ENCODE data around the gene PASK.

The PASK gene

DNA sequence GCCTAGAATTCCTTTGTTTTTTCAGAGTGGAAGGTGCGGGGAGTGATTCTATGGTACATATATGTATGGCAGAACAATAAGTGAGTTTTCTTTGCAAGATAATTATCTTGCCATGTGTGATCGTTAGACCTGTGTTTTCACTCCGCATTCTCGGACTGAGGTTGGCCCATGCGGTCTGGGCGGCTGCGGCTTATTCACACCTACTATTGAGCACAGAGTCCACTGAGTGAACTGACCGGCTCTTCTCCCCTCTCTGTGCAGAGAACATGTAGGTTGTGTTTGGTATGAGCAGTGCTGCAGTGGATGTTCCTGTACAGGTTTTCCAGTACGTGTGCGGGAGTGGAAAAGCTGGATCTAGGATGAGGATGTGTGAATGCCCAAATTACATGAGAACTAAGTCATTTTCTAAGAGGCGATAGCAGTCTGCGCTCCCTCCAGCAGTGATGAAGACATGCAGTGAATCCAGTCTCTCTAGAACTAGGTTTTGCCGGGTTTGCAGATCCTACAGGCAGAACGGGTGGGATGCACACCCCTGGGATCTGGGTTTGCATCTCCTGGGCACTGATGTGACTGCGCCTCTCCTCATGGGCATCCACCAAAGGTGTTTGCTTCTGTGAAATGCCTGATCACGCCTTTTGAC lies 74.3 kb downstream of the PASK start:
- no peak for DNase-seq

DNA sequence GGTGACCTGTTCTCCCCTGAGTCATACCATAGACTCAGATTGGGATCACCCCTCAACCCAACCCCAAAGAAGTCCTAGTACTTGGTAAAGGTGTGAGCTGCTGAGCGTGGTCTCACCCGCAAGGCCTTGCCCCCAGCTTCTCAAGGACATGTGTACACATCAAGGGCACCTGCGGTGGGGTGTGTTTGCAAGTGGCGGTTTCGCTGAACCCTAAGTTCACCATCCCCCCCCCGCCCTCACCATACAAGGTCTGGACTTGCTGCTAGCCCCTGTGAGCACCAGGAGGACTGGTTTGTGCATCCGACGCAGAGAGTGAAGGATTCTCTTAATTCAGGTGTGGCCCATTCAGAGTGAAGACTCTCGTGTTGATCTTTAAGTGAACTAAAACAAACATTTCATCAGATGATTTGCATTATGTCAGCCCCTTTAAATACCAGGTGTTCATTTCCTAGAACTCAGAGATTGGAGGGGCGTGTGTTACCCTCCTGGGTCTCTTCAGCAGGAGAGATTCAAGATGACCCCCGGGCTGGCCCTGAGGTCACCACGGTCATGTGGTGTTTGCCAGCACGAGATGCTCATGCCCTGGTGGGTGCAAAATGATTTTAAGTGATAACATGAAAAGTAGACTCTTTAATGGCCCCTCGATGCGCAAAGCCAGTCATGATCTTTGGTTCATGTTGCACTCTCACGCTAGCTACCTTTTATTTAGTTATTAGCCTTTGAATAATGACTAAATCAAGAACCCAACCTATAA lies 75.0 kb downstream of the PASK start:
- DNase-seq = no peak

- DNase-seq = no peak
Observed at GRCh38 chr2:241073166-241074064, 75.9 kb downstream of the PASK start.

- DNase-seq = no peak
Observed at GRCh38 chr2:241072553-241073165, 76.6 kb downstream of the PASK start.

GRCh38 chr2:241072151-241072550 lies 77.1 kb downstream of the PASK start:
- DNase-seq = no peak

DNA sequence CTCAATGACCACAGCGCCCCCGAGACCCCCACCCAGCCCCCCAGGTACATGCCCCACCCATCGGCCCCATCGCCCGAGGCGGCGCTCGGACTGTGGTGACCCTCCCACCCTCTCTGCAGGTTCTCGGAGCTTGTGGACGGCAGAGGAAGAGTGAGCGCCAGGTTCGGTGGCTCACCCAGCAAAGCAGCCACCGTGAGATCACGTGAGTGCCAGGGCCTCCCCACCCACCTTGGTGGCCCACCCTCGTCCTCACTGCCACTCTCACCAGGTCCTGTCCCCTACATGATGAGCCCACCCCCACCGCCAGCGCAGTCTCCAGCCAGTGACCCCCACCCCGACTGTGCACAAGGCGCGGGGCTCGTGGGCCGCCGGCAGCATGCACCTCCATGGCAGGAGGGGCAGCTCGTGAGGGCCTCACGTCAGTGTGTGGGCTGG lies 77.6 kb downstream of the PASK start:
- no peak for DNase-seq

DNA sequence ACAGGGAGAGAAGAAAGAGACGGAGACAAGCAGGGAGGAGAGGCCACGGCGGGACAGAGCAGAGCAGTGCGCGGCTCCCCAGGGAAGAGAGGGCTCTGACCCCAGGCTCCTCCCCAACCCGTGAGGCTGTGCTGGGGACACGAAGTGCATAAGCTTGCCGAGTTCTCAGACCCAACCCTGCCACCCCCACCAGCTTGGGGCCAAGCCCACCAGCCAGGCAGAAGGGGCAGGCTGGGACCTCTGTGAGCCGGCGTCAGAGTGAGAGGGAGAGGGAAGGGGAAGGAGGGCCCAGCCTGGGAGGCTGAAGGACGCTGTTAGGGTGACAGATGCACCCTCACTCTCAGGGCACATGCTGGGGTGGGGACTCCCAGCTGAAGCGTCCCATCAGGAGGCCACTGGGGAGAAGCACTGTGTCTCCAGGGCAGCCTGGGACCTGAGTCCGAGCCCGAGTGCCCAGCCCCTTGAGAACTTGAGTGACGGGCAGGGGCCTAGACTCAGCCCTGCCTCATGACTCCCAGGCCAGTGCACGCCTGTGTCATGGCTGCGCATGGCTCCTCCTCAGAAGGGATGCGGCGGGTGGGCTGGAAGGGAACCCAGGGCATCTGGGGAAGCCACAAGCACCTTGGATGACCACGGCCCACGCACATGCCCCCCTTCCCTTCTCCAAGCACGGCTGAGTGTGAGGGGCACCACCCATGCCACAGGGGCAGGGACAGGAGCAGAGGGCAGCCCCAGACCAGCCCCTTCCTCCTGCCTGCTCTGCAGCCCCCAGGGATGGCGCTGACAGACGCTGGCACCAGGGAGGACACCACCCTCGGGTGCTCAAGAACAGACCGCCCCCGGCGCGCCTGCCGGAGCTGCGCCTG lies 78.2 kb downstream of the PASK start:
- no peak for DNase-seq

DNA sequence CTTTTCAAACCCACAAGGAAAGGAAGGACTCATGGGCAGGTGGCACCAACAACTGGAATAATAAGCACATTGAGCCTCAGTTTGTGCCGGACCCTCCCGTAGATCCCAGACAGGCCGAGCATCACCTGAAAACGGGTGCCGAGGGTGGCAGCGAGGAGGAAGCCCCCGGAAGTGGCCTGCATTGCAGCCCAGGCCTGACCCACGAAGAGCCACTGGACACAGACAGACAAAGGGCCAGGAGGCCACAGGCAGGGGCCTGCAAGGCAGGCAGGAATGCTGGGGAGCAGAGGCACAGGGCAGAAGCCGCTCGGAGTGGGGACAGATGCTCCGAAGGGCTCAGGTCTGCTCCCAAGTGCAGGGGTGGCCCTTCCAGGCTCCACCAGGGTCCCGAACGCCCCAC lies 78.9 kb downstream of the PASK start:
- no peak for DNase-seq

DNA sequence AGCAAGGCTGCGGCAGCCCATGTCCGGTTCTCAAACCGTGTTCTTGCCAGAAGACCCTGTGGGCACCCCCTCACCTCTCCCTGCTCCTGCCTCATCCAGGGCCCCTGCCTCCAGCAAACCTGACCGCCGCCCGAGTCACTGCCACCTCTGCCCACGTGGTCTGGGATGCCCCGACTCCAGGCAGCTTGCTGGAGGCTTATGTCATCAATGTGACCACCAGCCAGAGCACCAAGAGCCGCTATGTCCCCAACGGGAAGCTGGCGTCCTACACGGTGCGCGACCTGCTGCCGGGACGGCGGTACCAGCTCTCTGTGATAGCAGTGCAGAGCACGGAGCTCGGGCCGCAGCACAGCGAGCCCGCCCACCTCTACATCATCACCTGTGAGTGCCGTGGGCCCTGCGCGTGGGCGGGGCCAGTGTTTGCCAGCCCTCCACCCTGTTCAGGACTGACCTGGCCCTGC lies 79.4 kb downstream of the PASK start:
- DNase-seq = no peak

DNA sequence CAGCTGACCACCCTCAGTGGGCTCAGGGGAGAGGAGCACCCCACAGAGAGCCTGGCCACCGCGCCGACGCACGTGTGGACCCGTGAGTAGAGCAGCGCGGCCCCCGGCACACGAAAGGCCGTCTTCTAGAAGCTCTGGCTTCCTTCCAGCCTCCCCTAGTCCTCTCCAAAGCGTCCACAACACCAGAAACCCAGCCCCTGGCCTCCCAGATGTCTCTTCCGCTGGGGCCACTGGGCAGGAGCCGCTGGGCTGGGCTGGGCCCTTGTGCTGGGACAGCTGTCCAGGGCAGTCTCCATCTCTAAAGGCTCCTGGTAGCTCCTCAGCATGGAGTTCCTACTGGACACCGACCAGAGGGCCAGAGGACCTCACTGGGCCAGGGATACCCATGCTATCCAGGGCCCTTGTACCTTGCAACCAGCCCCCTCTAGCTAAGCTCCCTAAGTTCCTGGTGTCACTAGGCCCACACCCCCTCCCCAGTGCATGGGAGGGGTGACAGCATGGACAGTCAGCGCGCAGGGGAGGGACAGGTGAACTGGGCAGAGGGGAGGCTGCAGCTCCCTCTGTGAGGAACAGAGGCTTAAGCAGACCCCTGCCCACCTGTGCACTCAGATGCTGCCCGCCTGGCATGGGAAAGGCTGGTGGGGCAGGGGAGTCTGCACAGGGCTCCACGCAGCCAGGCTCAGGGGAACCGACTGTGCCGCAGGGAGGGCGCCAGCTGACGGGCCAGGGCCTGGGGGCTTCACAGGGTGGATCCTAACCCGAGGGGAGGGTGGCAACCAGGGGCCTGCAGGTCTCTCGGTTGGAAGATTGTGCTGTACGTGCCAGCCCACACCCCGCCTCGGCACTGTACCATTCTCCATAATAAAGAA lies 80.1 kb downstream of the PASK start:
- no peak for DNase-seq

DNA sequence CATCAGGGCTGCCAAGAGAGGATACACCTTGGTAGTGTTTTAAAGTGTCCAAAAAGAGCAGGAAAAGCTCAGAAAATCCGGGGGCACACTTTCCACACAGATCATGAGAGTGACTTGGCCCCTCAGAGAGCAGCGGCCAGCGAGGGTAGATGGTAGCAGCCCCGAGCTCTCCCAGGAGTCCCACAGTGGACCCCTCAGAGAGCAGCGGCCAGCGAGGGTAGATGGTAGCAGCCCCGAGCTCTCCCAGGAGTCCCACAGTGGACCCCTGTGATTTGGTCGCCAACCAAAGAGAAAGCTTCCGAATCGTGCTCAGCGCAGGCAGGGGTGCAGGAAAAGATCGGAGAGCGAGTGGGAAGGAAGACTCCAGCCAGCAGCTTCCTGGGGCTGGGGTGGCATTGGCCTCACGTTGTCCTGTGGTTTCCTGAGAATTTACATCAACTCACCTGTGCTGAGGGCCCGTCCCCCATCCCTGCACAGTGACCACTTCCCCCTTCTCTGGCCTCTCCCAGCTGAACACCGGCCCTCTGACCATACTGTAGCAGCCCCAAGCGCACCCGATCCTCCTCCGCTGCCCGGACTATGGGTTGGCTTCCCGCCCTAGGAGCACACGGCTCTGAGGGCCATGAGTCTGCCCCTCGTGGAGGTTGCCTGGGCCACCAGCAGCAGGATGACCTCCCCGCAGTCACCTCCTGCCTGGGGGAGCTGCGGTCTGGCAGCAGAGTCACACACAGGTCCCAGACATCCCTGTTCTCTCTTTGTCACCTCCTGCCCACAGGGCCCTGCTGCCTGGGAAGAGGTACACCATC lies 80.9 kb downstream of the PASK start:
- DNase-seq = no peak

DNA sequence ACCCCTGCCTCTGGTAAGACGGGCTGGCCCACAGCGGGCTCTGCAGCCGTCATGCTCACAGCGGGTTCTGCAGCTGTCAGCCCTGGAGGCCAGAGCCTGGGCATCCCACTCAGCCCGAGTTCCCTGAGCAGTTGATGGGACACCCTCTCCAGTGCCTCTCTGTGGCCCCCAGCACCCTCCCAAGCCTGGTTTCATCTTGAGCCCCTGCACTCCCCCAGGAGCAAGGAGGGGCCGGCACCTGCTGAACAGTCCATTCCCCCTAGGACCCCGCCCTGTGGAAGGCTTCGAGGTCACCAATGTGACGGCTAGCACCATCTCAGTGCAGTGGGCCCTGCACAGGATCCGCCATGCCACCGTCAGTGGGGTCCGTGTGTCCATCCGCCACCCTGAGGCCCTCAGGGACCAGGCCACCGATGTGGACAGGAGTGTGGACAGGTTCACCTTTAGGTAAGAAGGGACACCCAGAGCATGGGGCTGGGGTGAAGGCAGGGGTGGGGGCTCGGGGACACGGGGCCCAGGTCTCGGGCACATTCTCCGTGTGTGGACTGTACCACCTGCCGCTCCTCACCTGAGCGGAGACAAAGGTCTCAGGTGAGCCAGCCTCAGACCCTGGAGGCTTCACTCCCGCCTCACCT lies 81.7 kb downstream of the PASK start:
- DNase-seq = no peak

DNA sequence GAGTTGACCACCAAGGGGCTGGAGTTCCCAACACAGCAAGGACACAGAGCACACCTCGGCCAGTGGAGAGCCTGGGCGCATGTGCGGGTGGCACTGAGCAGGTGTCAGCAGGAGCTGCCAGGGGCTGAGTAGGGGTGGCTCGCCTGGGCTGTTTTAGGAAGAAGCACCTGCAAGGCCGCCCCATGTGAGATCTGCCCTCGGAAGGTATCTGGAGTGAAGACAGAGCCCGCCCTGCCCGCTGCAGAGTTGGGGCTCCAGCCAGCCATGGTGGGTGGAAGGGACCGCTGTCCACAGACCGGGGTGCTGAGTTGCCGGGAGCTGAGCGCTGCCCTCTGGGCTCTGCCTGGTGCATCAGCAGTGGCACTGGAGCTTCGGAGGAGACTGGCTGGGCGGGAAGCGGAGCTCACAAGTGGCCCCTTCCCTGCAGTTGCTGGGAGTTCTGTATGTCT lies 82.4 kb downstream of the PASK start:
- no peak for DNase-seq

DNA sequence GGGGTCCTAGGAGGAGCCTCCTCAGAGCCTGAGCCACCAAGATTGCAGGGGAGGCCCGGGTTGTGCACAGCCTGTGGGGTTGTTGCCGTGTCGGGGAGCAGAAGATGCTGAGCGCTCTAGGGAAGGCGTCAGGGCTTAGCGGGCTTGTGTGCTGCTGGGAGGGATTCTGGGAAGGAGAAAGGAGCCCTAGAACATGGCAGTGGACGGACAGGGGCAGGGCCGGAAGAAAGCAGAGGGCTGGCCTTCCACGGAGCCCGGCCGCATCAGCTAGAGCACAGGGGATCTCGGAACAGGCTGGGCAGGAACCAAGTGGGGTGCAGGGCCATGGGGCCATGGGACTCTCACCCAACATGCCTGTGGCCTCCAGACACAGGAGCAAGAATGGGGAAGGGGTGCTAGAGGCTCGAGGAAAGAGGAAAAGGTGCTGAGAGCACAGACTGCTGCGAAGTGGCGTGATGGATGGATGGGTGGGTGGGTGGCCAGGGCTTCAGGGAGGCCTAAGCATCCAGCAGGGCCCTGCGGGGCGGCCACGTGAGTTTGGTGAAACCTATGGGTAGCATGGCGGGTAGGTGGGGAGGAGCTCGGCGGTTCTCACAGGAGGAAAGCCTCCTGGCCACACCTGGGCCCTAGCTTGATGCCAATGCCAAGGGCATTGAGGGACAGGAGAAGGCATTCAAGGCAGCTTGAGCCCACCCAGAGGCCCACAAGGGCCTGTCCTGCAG lies 82.9 kb downstream of the PASK start:
- DNase-seq = no peak

DNA sequence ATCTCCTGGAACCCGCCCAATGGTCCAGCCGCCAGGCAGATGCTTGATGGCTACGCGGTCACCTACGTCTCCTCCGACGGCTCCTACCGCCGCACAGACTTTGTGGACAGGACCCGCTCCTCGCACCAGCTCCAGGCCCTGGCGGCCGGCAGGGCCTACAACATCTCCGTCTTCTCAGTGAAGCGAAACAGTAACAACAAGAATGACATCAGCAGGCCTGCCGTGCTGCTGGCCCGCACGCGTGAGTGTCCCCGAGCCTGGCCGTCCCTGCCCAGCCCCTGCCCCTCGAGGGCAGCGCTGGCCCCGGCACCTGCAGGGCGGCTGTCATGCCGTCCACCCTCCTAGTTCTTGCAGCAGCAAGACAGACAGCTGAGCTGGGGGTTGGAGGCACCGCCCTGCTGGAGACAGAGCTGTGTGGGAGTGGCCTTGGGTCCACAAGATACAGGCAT lies 83.9 kb downstream of the PASK start:
- no peak for DNase-seq

DNA sequence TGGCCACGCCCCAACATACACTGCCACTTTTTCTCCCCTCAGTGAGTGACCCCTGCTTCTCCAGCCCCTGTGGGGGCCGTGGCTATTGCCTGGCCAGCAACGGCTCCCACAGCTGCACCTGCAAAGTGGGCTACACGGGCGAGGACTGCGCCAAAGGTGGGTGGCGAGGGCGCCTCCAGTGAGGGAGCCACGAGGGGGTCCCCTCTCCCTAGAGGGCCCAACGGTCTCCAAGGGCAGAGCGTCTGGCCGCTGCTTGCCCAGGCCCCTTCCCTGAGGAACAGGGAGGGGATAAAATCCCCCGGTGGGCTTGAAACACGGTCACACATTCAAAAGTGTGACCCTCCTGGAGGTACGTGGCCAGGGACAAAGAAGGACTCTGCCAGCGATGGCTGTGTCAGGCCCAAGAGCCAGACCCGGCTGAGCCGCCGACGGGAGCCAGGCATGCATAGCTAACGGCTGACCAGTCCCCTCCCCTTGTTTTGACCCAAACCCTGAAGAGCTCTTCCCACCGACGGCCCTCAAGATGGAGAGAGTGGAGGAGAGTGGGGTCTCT lies 84.4 kb downstream of the PASK start:
- DNase-seq = no peak

- DNase-seq = peak; percentile 19
Observed at GRCh38 chr2:241064008-241064801, 85.1 kb downstream of the PASK start.

DNA sequence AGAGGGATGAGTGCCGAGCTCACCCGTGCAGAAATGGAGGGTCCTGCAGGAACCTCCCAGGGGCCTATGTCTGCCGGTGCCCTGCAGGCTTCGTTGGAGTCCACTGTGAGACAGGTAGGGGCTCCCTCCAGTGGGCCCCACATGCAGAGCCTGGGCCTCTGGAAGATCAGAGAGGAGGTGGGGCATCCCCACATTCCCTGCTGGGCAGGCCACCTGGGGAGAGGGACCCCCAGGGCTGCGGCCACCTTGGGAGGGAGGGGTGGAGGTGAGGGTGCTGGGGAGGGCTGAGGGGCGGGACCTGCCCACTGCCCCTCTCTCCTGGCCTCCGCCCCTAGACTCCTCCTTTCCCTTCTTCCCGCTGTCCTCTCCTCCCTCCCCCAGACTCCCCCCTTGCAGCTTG lies 85.7 kb downstream of the PASK start:
- no peak for DNase-seq

All from NCI-H1105 (cell line).